NCI-H146 treated with DMSO at 0.1 percent for 48 hours (cell line): ENCODE data around the gene RHOD.

Source experiments
- DNase-seq: peaks from one replicate; lab custom pipeline; 2025; ENCODE audit not compliant: unreplicated experiment; lab: John Stamatoyannopoulos, UW

Gene RHOD, protein sequence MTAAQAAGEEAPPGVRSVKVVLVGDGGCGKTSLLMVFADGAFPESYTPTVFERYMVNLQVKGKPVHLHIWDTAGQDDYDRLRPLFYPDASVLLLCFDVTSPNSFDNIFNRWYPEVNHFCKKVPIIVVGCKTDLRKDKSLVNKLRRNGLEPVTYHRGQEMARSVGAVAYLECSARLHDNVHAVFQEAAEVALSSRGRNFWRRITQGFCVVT

DNA sequence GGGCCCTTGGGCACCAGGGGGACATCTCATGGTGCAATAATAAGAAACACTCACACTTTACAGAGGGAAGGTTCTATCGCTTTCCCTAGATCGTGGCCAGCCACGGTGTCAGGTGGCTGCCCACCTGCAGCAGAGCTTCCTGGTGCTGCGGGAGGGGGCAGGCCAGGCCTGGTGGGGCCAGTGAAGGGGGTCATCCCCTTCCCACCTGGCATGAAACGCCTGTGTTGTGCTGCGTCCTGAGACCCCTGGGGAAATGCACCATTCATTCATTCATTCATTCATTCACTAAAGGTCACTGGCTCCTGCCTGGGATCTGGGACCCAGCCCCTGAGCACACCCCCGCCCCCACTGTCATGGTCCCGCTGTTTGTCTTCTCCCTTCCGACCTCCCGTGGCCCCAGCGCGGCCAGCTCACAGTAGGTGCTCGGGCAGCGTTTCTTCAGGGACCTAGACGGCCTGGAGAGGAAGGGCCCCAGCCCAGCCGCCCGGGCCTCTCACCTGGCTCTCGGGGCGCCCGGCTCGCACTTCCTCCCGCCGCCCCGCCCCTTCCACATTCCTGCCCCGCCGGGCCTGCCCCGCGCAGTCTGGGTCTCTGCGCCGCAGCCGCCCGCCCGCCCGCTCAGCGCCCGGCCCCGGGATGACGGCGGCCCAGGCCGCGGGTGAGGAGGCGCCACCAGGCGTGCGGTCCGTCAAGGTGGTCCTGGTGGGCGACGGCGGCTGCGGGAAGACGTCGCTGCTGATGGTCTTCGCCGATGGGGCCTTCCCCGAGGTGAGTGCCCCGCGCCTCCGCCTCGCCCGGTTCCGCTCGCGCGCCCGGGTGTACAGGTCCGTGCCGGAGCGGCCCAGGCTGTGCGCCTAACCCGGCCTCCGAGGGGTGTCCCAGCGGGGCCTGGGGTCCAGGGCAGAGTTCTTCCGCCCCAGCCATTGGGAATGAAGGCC, at the start of gene RHOD:
Gene RHOD (plus strand): TSS at position 581 of the 938 bp plus-strand sequence. CDS start 56 bp downstream, at position 637.
- no peak for DNase-seq

DNA sequence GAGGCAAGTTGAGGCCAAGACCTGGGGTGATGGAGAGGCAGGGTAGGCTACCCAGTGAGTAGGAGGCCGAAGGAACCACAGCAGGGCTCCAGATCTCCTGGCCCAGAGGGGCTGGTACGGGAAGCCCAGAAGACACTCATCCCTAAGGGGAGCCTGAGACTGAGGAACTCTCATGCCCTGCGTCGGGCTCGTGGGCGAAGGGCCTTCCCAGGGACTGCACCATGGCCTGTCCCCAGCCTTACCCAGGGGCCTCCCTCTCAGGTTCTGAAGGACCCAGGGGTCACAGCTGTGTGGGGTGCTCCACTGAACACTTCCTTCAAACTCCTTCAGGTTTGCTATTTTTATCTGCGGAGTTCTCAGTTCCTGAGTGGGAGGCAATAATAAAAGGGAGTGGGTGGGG, 49.5 kb upstream of the RHOD start:
- no peak for DNase-seq

- DNase-seq: no peak
Observed at GRCh38 chr11:67010296-67010905, 46.2 kb upstream of the RHOD start.

- no peak for DNase-seq
Observed at GRCh38 chr11:67013511-67014045, 43.1 kb upstream of the RHOD start.

DNA sequence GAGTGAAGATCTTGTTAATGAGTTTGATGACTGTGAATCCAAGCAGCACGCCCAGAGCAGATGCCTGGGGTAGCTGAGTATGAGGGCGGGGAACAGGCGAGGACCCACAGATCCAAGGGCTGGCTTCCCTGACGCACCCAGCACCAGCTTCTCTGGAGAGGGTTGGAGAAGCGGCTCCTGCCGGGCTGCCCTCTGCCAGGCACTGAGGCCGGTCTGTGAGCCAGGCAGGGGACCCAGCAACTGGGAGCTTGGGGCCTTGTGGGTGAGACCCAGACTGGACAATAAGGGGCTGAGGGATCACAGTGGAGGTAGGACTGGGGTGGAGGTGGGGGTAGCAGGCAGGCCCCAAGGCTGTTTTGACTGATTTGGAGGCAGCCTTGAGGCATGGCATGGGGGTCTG, 42.3 kb upstream of the RHOD start:
- DNase-seq: no peak

GRCh38 chr11:67015048-67015447, 41.6 kb upstream of the RHOD start:
- no peak for DNase-seq

DNA sequence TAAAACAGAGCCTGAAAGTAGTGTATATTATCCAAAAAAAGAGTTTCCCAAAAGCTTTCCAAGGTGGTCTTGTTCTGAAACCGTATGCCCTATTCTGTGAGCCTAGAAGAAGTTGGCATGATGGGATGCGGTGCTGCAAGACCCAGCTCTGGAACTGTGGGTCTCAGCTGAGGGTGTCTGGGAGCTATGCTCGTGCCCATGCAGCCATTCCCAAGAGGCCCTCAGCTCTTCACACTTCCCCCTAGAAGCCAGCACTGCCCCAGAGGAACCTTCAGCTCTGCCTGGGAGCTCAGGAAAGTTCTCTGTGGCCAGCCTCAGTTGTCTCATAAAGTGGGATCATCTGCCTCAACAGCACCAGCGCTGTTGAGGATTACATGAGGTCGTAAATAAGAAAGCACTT, 40.1 kb upstream of the RHOD start:
- DNase-seq: no peak

- no peak for DNase-seq
Observed at GRCh38 chr11:67020949-67021348, 35.7 kb upstream of the RHOD start.

GRCh38 chr11:67022341-67022933, 34.2 kb upstream of the RHOD start:
- no peak for DNase-seq

- no peak for DNase-seq
Observed at GRCh38 chr11:67022961-67023956, 33.4 kb upstream of the RHOD start, which contains the start of gene SYT12. Gene SYT12 (plus strand): TSS chr11:67023134. CDS start chr11:67030145, 7,011 bp downstream.

GRCh38 chr11:67023957-67024353, 32.7 kb upstream of the RHOD start:
- no peak for DNase-seq

- no peak for DNase-seq
Observed at GRCh38 chr11:67024410-67024809, 32.2 kb upstream of the RHOD start.

DNA sequence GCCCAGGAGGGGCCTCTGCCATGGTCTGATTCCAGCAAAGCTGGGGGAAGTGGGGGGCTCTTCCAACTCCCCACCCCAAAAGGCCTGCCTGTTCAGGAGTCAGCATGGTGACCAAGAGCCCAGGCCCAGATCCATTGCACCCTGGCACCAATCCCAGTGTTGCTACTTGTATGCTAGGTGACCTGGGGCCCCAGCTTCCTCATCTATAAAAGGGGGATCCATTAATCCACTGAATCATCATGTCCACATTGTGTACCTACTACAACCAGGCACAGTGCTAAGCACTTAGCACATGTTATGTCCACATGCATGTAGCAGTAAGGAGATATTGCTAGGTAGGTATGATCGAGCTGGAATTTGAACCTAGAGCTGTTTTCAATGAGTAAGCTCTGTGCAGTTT, 31.7 kb upstream of the RHOD start:
- DNase-seq: no peak

- no peak for DNase-seq
Observed at GRCh38 chr11:67025750-67026149, 30.9 kb upstream of the RHOD start.

DNA sequence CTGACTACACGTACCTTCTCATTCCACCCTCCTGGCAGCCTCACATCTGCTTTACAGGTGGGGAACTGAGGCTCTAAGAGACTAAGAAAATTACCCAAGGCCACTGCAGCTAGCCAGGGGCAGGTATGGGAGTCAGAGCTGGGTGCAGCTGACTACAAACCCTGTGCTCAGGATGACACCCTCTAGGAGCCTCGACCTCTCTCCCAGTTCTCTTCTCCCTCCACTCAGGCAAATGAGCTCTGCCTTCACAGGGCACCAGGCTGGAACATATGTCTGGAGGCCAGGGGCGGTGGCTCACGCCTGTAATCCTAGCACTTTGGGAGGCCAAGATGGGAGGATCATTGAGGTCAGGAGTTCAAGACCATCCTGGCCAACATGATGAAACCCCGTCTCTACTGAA, 29.7 kb upstream of the RHOD start:
- no peak for DNase-seq

DNA sequence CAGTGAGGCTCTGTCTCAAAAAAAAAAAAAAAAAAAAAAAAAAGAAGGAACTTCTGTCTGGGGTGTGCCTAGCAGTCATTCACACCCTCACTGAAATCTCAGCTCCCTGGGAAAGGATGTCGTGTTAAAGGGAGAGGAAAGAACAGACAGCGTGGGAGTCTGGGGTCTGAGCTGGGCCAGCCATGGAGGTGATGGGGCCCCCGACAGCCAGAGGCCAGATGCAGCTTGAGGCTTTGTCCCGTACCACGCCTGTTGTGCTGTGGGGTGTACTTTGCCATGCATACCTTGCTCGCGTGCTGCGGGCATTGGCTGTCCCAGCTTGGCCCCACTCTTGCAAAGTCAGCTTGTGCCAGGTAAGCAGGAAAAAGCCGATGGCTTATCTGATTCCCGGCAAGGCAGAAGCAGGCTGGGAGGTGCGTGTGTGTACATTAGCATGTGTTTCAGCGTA, 29.1 kb upstream of the RHOD start:
- DNase-seq: no peak

DNA sequence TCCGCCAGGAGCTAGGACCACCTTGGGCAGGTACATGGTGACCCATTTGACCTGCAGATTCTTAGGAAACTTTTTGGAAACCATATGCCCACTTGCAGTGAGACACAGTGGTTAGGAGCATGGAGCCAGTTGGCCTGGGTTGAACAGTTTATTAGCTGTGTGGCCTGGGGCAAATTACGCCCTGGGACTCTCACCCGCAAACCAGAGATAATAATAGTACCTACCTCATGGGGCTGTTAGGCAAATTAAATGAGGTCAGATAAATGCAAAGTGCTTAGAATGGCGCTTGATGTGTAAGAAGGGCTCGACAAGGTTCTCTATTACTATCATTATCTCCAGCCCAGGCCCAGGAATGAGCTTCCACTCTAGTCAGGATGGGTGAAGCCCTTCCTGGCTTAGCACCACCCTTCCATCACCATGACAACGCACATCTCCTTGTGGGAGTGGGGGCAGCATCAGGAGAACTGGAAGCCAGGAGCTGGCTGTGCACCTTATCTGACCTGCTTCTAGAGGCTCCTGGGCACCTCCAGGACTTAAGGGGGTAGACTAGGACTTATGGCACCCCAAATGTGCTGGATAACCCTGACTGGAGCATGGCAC, 28.6 kb upstream of the RHOD start:
- no peak for DNase-seq

DNA sequence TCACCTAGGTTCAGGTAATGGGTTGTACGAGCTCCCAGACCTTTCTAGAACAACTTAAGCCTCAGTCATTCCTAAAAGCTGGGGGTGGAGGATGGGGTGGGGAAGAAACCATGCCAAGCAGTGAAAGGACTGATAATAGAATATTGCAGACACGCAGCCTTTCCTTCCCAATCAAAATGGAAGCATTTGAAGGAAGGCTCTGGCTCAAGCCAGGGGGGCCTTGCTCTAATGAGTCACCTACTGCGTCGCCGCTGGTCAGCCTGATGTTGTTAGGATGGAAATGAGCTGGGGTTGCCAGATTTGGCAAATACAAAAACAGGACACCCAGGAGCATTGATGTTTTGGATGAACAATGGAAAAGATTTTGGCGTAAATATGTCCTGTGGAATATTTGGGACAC, 27.5 kb upstream of the RHOD start:
- no peak for DNase-seq

GRCh38 chr11:67030976-67031375, 25.7 kb upstream of the RHOD start:
- DNase-seq: no peak
